Measurements from ENCODE around the gene E2F4. TPM values are rescaled to one million over a fixed set of nuclear protein-coding genes. Genes with fewer than 3 reads are reported as not detected.

The E2F4 gene
- total and polyA plus RNA-seq, 2 of the 13 experiments (the other 11 are each of a cell fraction or from before 2014, with no cell fraction given): 84.8 to 91.2 TPM

- TF ChIP-seq HNRNPK (IDR thresholded peaks at IDR 0.05; ENCODE audit: low read depth, low read length, poor library complexity, severe bottlenecking) (no peak), ZBTB33 (CRISPR knock-in tag; IDR thresholded peaks at IDR 0.05) (peak; percentile 64; the same call in 1 of the 2 replicates), KDM5B (CRISPR knock-in tag; IDR thresholded peaks at IDR 0.05; ENCODE audit: borderline replicate concordance) (0 out of 2 replicates have a peak, but pooled peaks have one; percentile 8), ZNF550 (CRISPR knock-in tag; IDR thresholded peaks at IDR 0.05; ENCODE audit: borderline replicate concordance) (no peak), CAMTA2 (CRISPR knock-in tag; IDR thresholded peaks at IDR 0.05; ENCODE audit: borderline replicate concordance) (0 out of 2 replicates have a peak, but pooled peaks have one; percentile 29), HDAC1 (CRISPR knock-in tag; IDR thresholded peaks at IDR 0.05) (no peak)
- no TSS peak for BruUV-seq (replicated peaks)
- no peaks in the 10 kb centered on the region for H4K20me1 ChIP-seq (ENCODE audit: insufficient read depth, low read length)
- no peaks in the 10 kb centered on the region for H3K9me3 ChIP-seq (ENCODE audit: low read length)
- in situ Hi-C loops (cut with HindIII; ENCODE audit: extremely low pct_ligation_motif_present, low pct_unique_long_range_greater_than_20kb) (no loop called here), intact Hi-C loops (cut with micrococcal nuclease; ENCODE audit: unreplicated experiment) (no loop called here)
- POLR2A ChIA-PET: interaction anchor here (1.5 to 5.7 kb wide), 4 partner anchors 8 to 182 kb away, joined by 3 to 54 read pairs (median 14); partner anchors contain the start of genes B3GNT9 and NOL3
- no peak overlapping the region for H2AFZ ChIP-seq (ENCODE audit: low read length)
- 91% methylated on average over 22 of the region's 25 CpGs for WGBS (ENCODE audit: low lambda C conversion rate)
- peak overlapping the region; percentile 46; the same call in 1 of the 2 replicates for H3K9ac ChIP-seq (ENCODE audit: insufficient read depth, low read depth, low read length)
- DNase-seq (ENCODE audit: low spot score) (no peak), ATAC-seq (no peak), FAIRE-seq (no peak)
- H3K79me2 ChIP-seq (ENCODE audit: insufficient read depth, low read length): no peaks in the 10 kb centered on the region
- peaks cover 51% of the 10 kb centered on the region for H3K4me1 ChIP-seq (ENCODE audit: insufficient read depth, low read length)
- peak overlapping the region; percentile 94 for H3K4me2 ChIP-seq (ENCODE audit: low read depth, low read length)
- CTCF ChIA-PET (ENCODE audit: low intra/inter-chr PET ratio, low total read pairs): no interaction called here
- peaks cover 7 to 17% of the 10 kb centered on the region in 2 experiments for H3K27me3 ChIP-seq (ENCODE audit: control insufficient read depth in 1 of 2, insufficient read depth in 2 of 2, low read length in 2 of 2)
- peak overlapping the region in 1 of 3 experiments; percentile 93; a peak in 1 of 6 replicates for H3K4me3 ChIP-seq (replicated peaks in 1 of 3; ENCODE audit: insufficient read depth in 1 of 3, low read depth in 2 of 3, low read length in 3 of 3)
- no peaks in the 10 kb centered on the region for H3K36me3 ChIP-seq (replicated peaks in 1 of 2; ENCODE audit: control insufficient read depth in 1 of 2, insufficient read depth in 2 of 2, low read length in 2 of 2)
- no peak overlapping the region for H3K27ac ChIP-seq (ENCODE audit: extremely low read length, insufficient read depth, low read length)
Observed at GRCh38 chr16:67161595-67162058, 30.3 kb upstream of the E2F4 start.
